Colonic mucosa (tissue), 4 donors: ENCODE data around the gene WWC1. TPM values are rescaled to one million over a fixed set of nuclear protein-coding genes. Genes with fewer than 3 reads are reported as not detected.

Experiments used
- DNase-seq: peaks from one replicate; pipeline ENCODE4 v3.0.0-alpha.2; 2020
- H3K27ac ChIP-seq: fragments of 200-600 bp; one replicate; pipeline ENCODE4 v1.8.0; 2021
- H3K27me3 ChIP-seq: fragments of 200-600 bp; one replicate; pipeline ENCODE4 v1.8.0; 2021
- H3K36me3 ChIP-seq: fragments of 200-600 bp; one replicate; pipeline ENCODE4 v1.8.0; 2021
- H3K4me1 ChIP-seq: fragments of 200-600 bp; one replicate; pipeline ENCODE4 v1.8.0; 2021; ENCODE audit warnings: mild to moderate bottlenecking
- H3K4me3 ChIP-seq: fragments of 200-600 bp; one replicate; pipeline ENCODE4 v1.8.0; 2021
- H3K9ac ChIP-seq, 2 donors: one replicate each; pipeline ENCODE4 v1.7.0; 2013; ENCODE audit warnings: control low read depth in 2 of 2, low read depth in 2 of 2, low read length in 2 of 2
- H3K9me3 ChIP-seq: fragments of 200-600 bp; one replicate; pipeline ENCODE4 v1.8.0; 2021
- CTCF ChIP-seq: fragments of 200-600 bp; IDR thresholded peaks from one replicate; pipeline ENCODE4 v1.8.0; 2022; ENCODE audit warnings: antibody characterized with exemption, mild to moderate bottlenecking
- intact Hi-C: fragments of 100-400 bp; cut with DNase I; formaldehyde crosslinking; loops from one replicate; pipeline ENCODE4 v1.14.1; 2022
- total RNA-seq, 2 donors: library from RNA; stranded (reverse); fragmentation: NEBNext Ultra II Directional in 1 of 2; extraction: Animal tissue kit (Norgen Biotek cat#: 25700) in 1 of 2; gene quantifications; one replicate each; pipeline ENCODE4 v1.2.1, GENCODE V29; 2021
- donor health status: healthy.
- donor health status: DM: no; HTN: no; CAD: no.
- donor health status: DM: no; HTN: no; CAD: no.

The WWC1 gene
- total RNA-seq, 2 donors from 2014 or later = 15.3 to 33.3 TPM

GRCh38 chr5:168329302-168329701 lies 37.9 kb downstream of the WWC1 start:
- Histone ChIP-seq H3K9me3 (no peaks in the 10 kb centered on the region), H3K9ac (peak overlapping the region in 1 of 2 donors; percentile 30), H3K27ac (peak overlapping the region; percentile 31), H3K4me3 (no peak overlapping the region), H3K36me3 (no peaks in the 10 kb centered on the region), H3K4me1 (peaks cover 3% of the 10 kb centered on the region), H3K27me3 (no peaks in the 10 kb centered on the region)
- no peak for DNase-seq
- TF ChIP-seq CTCF = no peak
- intact Hi-C loops = no loop called here

- no peak overlapping the region for H3K4me3 ChIP-seq
- no peak for TF ChIP-seq CTCF
- intact Hi-C loops = no loop called here
- H3K27ac ChIP-seq = no peak overlapping the region
- no peaks in the 10 kb centered on the region for H3K4me1 ChIP-seq
- no peak for DNase-seq
- no peaks in the 10 kb centered on the region for H3K27me3 ChIP-seq
- no peak overlapping the region for H3K9ac ChIP-seq
- H3K36me3 ChIP-seq = no peaks in the 10 kb centered on the region
- H3K9me3 ChIP-seq = no peaks in the 10 kb centered on the region
These were observed 40.6 kb downstream of the WWC1 start for GRCh38 chr5:168332042-168332441.

DNA sequence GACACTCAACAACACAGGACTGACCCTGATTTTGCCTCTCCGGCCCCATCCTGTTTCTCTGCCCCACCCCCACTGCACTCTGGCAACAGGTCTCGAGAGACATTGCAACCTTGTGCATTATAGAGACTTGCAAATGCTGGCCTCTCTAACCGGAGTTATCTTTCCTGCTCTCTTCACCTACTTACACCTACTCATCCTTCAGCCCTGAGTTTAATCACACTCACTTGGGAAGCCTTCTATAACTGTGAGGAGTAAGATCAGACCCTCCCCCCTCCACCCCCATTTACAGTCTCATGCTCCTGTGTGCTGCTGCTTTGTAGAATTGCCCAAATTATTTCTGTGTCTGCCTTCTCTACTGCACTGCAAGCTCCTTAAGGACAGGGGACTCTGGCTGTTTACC lies 42.8 kb downstream of the WWC1 start:
- Histone ChIP-seq H3K27me3 (no peaks in the 10 kb centered on the region), H3K36me3 (no peaks in the 10 kb centered on the region), H3K27ac (no peak overlapping the region), H3K9me3 (no peaks in the 10 kb centered on the region), H3K9ac (no peak overlapping the region), H3K4me3 (no peak overlapping the region), H3K4me1 (no peaks in the 10 kb centered on the region)
- DNase-seq = no peak
- no peak for TF ChIP-seq CTCF
- intact Hi-C loops = no loop called here

GRCh38 chr5:168334695-168335094 lies 43.2 kb downstream of the WWC1 start:
- no peaks in the 10 kb centered on the region for H3K36me3 ChIP-seq
- no peak overlapping the region for H3K9ac ChIP-seq
- H3K27me3 ChIP-seq = no peaks in the 10 kb centered on the region
- no peak for TF ChIP-seq CTCF
- H3K9me3 ChIP-seq = no peaks in the 10 kb centered on the region
- no peak for DNase-seq
- H3K4me1 ChIP-seq = no peaks in the 10 kb centered on the region
- H3K27ac ChIP-seq = no peak overlapping the region
- no peak overlapping the region for H3K4me3 ChIP-seq
- intact Hi-C loops = no loop called here

DNA sequence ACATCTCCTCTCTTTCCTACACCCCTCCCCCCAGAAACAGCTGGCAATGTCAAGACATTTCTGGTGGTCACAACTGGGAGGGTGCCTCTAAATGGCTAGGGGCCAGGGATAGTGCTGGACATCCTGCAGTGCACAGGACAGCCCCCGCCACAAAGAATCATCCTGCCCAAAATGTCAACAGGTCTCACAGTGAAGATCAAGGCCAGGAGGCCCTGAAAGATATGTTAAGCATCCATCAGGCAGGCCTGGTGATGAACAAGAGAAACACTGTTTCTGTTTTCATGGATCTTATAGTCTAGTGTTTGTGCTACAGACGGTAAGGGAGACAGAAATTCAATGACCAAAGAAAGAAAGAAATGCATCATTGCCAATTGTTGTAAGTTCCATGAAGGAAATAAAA lies 45.9 kb downstream of the WWC1 start:
- TF ChIP-seq CTCF = no peak
- Histone ChIP-seq H3K27ac (no peak overlapping the region), H3K4me1 (no peaks in the 10 kb centered on the region), H3K4me3 (no peak overlapping the region), H3K36me3 (no peaks in the 10 kb centered on the region), H3K9ac (no peak overlapping the region), H3K27me3 (no peaks in the 10 kb centered on the region), H3K9me3 (no peaks in the 10 kb centered on the region)
- intact Hi-C loops = no loop called here
- DNase-seq = no peak
